Activated CD4-positive, alpha-beta T cell treated with anti-CD3 and anti-CD28 coated beads, Interleukin-2, amount 10 ng/mL, durations not matched to agents 7 days and 5 days (primary cell): Measurements from ENCODE around the gene ATXN10. TPM values are rescaled to one million over a fixed set of nuclear protein-coding genes. Genes with fewer than 3 reads are reported as not detected.

Experiments used
- CTCF ChIA-PET: fragments of 350-600 bp; sonication (Branson Sonifier 250); formaldehyde crosslinking; loops from one replicate; lab custom pipeline; 2021; ENCODE audit warnings: antibody characterized with exemption; lab: Charles Lee
- POLR2A ChIA-PET: fragments of 350-600 bp; sonication (Branson Sonifier 250); formaldehyde crosslinking; loops from one replicate; lab custom pipeline; 2021; ENCODE audit warnings: antibody characterized with exemption; lab: Charles Lee
- DNase-seq: peaks from one replicate; pipeline ENCODE4 v3.0.0-alpha.2; 2020
- H3K27ac Mint-ChIP-seq: one replicate; pipeline ENCODE4 v1.8.0; 2021; ENCODE audit warnings: mild to moderate bottlenecking, moderate library complexity, mixed read lengths
- H3K27me3 Mint-ChIP-seq: one replicate; pipeline ENCODE4 v1.8.0; 2021; ENCODE audit warnings: mixed read lengths
- H3K36me3 Mint-ChIP-seq: one replicate; pipeline ENCODE4 v1.8.0; 2021; ENCODE audit warnings: low read depth, mixed read lengths
- H3K4me1 Mint-ChIP-seq: one replicate; pipeline ENCODE4 v1.8.0; 2021; ENCODE audit warnings: mixed read lengths
- H3K4me3 Mint-ChIP-seq: one replicate; pipeline ENCODE4 v1.8.0; 2021; ENCODE audit warnings: mild to moderate bottlenecking, moderate library complexity, mixed read lengths
- H3K9me3 Mint-ChIP-seq: one replicate; pipeline ENCODE4 v1.8.0; 2021; ENCODE audit warnings: mixed read lengths
- total RNA-seq, 2 experiments: library from RNA; stranded (reverse); gene quantifications; one replicate each; pipeline ENCODE4 v1.2.3, GENCODE V29; 2021

The ATXN10 gene
- total RNA-seq, 2 experiments from 2014 or later: 91.5 to 103 TPM

GRCh38 chr22:45859231-45860161, 187.9 kb downstream of the ATXN10 start:
- Mint-ChIP-seq H3K4me3 (no peak overlapping the region), H3K36me3 (peaks cover 3% of the 10 kb centered on the region), H3K27ac (no peak overlapping the region), H3K27me3 (peaks cover 14% of the 10 kb centered on the region), H3K4me1 (peaks cover 5% of the 10 kb centered on the region), H3K9me3 (no peaks in the 10 kb centered on the region)
- no peak for DNase-seq
- ChIA-PET CTCF (no interaction called here), POLR2A (interaction anchor here (0.6 kb wide), 1 partner anchor 156 kb away, joined by 3 read pairs; no protein-coding TSS in a partner anchor)

DNA sequence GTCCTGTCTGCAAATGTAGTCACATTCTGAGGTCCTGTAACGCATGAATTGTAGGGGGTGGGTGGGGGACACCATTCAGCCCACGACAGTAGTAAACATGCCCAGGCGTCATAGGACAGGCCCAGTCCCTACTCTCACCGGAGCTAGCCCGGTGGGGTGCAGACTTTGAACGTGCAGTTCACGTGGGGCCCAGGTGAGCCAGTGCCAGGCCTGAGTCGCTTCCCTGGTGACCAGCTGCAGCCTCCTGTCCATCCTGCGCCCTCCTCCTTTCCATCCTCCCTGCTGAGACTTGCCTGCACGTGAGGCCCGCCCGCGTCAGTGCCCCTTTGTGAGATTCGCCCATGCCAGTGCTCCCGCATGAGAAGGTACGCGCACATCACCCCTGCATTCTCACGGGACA, 188.6 kb downstream of the ATXN10 start:
- no peak for DNase-seq
- peaks cover 6% of the 10 kb centered on the region for H3K4me1 Mint-ChIP-seq
- ChIA-PET POLR2A (no interaction called here), CTCF (no interaction called here)
- H3K36me3 Mint-ChIP-seq: peaks cover 3% of the 10 kb centered on the region
- no peak overlapping the region for H3K27ac Mint-ChIP-seq
- no peak overlapping the region for H3K4me3 Mint-ChIP-seq
- H3K9me3 Mint-ChIP-seq: no peaks in the 10 kb centered on the region
- H3K27me3 Mint-ChIP-seq: peaks cover 20% of the 10 kb centered on the region

DNA sequence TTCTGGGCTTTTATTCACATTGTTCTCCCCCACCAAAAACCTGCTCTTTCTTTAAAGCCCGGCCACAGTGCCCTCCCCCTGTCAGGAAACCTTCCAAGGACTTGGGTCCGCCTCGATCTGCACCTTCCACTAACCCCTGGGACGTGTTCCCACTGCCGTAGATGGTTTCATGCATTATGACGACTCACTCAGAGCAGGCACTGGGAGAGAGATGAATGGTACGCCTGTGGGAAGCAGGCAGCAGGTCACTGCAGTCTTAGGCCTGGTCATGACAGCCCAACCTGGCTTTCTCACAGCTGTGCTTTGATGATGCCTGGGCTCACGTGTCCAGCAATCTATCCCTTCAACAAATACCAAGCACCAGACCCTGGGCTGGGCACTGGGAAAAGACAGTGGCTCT, 189.6 kb downstream of the ATXN10 start:
- Mint-ChIP-seq H3K36me3 (no peaks in the 10 kb centered on the region), H3K4me3 (no peak overlapping the region), H3K9me3 (no peaks in the 10 kb centered on the region), H3K27ac (no peak overlapping the region), H3K4me1 (peaks cover 6% of the 10 kb centered on the region), H3K27me3 (peaks cover 28% of the 10 kb centered on the region)
- POLR2A ChIA-PET: no interaction called here
- DNase-seq: no peak
- CTCF ChIA-PET: no interaction called here

DNA sequence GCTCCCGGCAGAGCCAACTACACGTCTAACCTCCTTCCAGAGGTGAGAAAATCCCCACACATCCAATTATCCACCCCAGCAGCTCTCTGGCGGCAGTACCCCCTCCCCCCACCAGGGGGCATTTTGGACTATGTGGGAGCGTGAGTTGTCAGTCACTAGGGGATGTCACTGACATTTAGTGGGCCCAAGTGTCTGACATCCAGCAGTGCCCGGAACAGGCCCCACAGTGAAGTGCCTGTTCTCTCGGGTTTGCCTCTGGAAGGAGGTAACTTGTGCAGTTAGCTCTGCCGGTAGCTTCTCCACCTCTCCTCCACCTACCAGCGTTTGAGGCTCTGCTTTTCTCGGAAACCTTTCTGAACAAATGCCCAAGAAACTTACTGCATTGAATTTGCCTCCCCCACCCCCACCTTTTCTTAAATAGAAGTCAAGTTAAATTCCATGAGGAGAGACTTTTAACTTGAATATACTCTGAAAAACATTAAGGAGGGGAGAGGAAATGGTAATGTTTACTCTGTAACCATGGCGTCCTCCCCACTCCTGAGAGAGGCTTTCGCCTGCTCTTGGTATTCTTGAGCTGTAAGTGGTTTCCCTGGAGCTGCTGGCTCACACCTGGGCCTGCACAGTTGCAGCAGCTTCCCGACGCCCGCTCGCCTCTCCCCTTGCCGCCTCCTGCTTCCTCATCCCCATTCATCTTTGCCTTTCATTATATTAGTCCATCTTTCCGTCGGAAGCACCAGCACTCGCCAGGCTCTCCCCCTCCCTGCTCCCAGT, 192.5 kb downstream of the ATXN10 start:
- Mint-ChIP-seq H3K4me1 (peaks cover 6% of the 10 kb centered on the region), H3K9me3 (no peaks in the 10 kb centered on the region), H3K27ac (no peak overlapping the region), H3K36me3 (no peaks in the 10 kb centered on the region), H3K4me3 (no peak overlapping the region), H3K27me3 (peaks cover 46% of the 10 kb centered on the region)
- peak; percentile 73 for DNase-seq
- ChIA-PET POLR2A (no interaction called here), CTCF (interaction anchor here (0.6 to 1.3 kb wide), 7 partner anchors 33 to 224 kb away, joined by 3 to 4 read pairs (median 3); no protein-coding TSS in a partner anchor)

DNA sequence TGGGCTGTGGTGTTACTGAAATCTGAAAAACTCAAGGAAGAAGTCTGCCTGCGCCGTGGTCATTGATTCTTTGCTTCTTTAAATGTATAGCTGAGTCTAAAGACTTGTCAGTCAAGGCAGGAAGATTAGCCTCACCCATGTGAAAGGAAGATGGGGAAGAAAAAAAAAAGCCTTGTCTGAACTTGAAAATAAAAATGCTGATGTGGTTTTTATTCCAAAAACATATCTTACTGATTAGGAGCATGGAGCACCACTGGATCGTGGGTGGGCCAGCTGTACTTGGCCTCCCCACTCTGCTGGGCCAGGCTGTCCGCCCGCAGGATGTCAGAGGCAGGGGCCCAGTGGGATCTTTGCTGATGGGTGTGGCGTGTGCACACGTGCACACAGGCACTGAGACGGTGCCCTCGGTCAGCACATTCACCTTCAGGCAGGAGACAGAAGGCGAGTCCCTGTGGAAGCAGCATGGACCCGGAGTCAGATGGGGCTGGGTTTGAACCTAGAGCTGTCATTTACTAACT, 193.4 kb downstream of the ATXN10 start:
- no peaks in the 10 kb centered on the region for H3K36me3 Mint-ChIP-seq
- H3K4me1 Mint-ChIP-seq: peaks cover 6% of the 10 kb centered on the region
- no peak overlapping the region for H3K27ac Mint-ChIP-seq
- H3K9me3 Mint-ChIP-seq: no peaks in the 10 kb centered on the region
- ChIA-PET CTCF (interaction anchor here (0.7 kb wide), 1 partner anchor 186 kb away, joined by 4 read pairs; no protein-coding TSS in a partner anchor), POLR2A (interaction anchor here (0.6 kb wide), 1 partner anchor 8 kb away, joined by 3 read pairs; no protein-coding TSS in a partner anchor)
- peaks cover 47% of the 10 kb centered on the region for H3K27me3 Mint-ChIP-seq
- no peak for DNase-seq
- no peak overlapping the region for H3K4me3 Mint-ChIP-seq

- no peaks in the 10 kb centered on the region for H3K9me3 Mint-ChIP-seq
- ChIA-PET CTCF (interaction anchor here (0.6 kb wide), 1 partner anchor 566 kb away, joined by 3 read pairs; no protein-coding TSS in a partner anchor), POLR2A (no interaction called here)
- H3K27ac Mint-ChIP-seq: no peak overlapping the region
- peaks cover 47% of the 10 kb centered on the region for H3K27me3 Mint-ChIP-seq
- H3K4me1 Mint-ChIP-seq: peaks cover 6% of the 10 kb centered on the region
- no peaks in the 10 kb centered on the region for H3K36me3 Mint-ChIP-seq
- no peak overlapping the region for H3K4me3 Mint-ChIP-seq
- DNase-seq: no peak
These were observed 194.0 kb downstream of the ATXN10 start for GRCh38 chr22:45865561-45866125.

- DNase-seq: no peak
- Mint-ChIP-seq H3K4me1 (peaks cover 6% of the 10 kb centered on the region), H3K27me3 (peaks cover 47% of the 10 kb centered on the region), H3K27ac (no peak overlapping the region), H3K9me3 (no peaks in the 10 kb centered on the region), H3K36me3 (no peaks in the 10 kb centered on the region), H3K4me3 (no peak overlapping the region)
- ChIA-PET CTCF (interaction anchor here (0.6 kb wide), 1 partner anchor 566 kb away, joined by 3 read pairs; no protein-coding TSS in a partner anchor), POLR2A (no interaction called here)
These were observed 194.6 kb downstream of the ATXN10 start for GRCh38 chr22:45866126-45866645.

- Mint-ChIP-seq H3K4me3 (no peak overlapping the region), H3K27me3 (peaks cover 47% of the 10 kb centered on the region), H3K36me3 (no peaks in the 10 kb centered on the region)
These were observed 195.0 kb downstream of the ATXN10 start for GRCh38 chr22:45866646-45867117.

GRCh38 chr22:45867118-45867905, 195.7 kb downstream of the ATXN10 start:
- ChIA-PET CTCF (no interaction called here), POLR2A (no interaction called here)
- Mint-ChIP-seq H3K9me3 (no peaks in the 10 kb centered on the region), H3K4me1 (peaks cover 6% of the 10 kb centered on the region), H3K4me3 (no peak overlapping the region), H3K27me3 (peaks cover 45% of the 10 kb centered on the region), H3K36me3 (no peaks in the 10 kb centered on the region), H3K27ac (no peak overlapping the region)
- no peak for DNase-seq

More at GRCh38 chr22:45866646-45867117, 195.0 kb downstream of the ATXN10 start:
- ChIA-PET CTCF (no interaction called here), POLR2A (no interaction called here)
- Mint-ChIP-seq H3K9me3 (no peaks in the 10 kb centered on the region), H3K27ac (no peak overlapping the region), H3K4me1 (peaks cover 6% of the 10 kb centered on the region)
- DNase-seq: no peak

DNA sequence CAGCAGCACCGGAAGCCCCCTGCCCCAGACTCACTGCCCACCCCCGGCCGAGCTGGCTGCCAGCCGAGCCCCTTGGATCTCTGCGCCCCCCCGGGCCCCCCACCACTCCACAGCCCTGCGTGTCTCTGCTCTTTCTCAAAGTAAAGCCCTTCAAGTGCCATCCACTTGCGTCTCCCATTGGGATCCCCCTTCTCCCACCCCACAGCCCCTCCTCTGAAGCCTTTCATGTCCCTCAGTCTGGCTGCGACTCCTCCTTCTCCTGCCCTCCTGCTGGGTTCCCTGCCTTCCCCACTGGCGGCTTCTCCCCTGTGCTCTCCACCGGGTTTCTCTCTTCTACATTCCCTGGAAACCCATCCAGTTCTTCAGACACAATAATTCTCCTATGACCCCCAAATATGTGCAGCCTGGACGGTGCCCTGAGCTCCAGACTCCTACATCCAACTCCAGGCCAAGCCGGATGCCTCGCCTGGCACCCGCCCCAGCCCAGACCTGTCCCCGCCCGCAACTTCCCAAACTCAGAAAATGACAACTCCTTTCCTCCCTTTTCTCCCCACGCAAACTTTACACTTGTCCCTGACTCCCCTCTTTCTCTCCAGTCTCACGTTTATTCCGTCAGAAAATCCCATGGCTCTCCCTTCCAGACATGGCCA, 196.4 kb downstream of the ATXN10 start:
- H3K9me3 Mint-ChIP-seq: peaks cover 4% of the 10 kb centered on the region
- no peaks in the 10 kb centered on the region for H3K36me3 Mint-ChIP-seq
- H3K4me3 Mint-ChIP-seq: no peak overlapping the region
- H3K27ac Mint-ChIP-seq: no peak overlapping the region
- H3K27me3 Mint-ChIP-seq: peaks cover 46% of the 10 kb centered on the region
- ChIA-PET POLR2A (no interaction called here), CTCF (no interaction called here)
- H3K4me1 Mint-ChIP-seq: peaks cover 6% of the 10 kb centered on the region
- DNase-seq: no peak

- Mint-ChIP-seq H3K9me3 (peaks cover 4% of the 10 kb centered on the region), H3K27me3 (peaks cover 49% of the 10 kb centered on the region), H3K4me1 (peaks cover 6% of the 10 kb centered on the region), H3K27ac (no peak overlapping the region), H3K4me3 (no peak overlapping the region), H3K36me3 (no peaks in the 10 kb centered on the region)
- ChIA-PET POLR2A (no interaction called here), CTCF (no interaction called here)
- DNase-seq: no peak
These were observed 197.1 kb downstream of the ATXN10 start for GRCh38 chr22:45868571-45869339.
